ENCODE measurements around the gene TMIE.

The TMIE gene

GRCh38 chr3:46669191-46669999, 31.8 kb upstream of the TMIE start:
- no peak for DNase-seq

GRCh38 chr3:46670000-46670890, 30.9 kb upstream of the TMIE start:
- no peak for DNase-seq

- DNase-seq, result no peak
Measured at GRCh38 chr3:46670891-46671427, 30.2 kb upstream of the TMIE start.

- no peak for DNase-seq
Measured at GRCh38 chr3:46671541-46672348, 29.4 kb upstream of the TMIE start.

- DNase-seq, result no peak
Measured at GRCh38 chr3:46672349-46672695, 28.9 kb upstream of the TMIE start.

- no peak for DNase-seq
Measured at GRCh38 chr3:46673151-46674030, 27.8 kb upstream of the TMIE start.

GRCh38 chr3:46674031-46674845, 27.0 kb upstream of the TMIE start:
- DNase-seq, result no peak

- no peak for DNase-seq
Measured at GRCh38 chr3:46675426-46675825, 25.8 kb upstream of the TMIE start.

- DNase-seq, result no peak
Measured at GRCh38 chr3:46675843-46676567, 25.2 kb upstream of the TMIE start.

GRCh38 chr3:46676601-46677410, 24.4 kb upstream of the TMIE start:
- no peak for DNase-seq

GRCh38 chr3:46677411-46677726, 23.8 kb upstream of the TMIE start:
- DNase-seq, result no peak

- no peak for DNase-seq
Measured at GRCh38 chr3:46678280-46678679, 22.9 kb upstream of the TMIE start.

- no peak for DNase-seq
Measured at GRCh38 chr3:46679681-46680080, 21.5 kb upstream of the TMIE start.

- DNase-seq, result no peak
Measured at GRCh38 chr3:46680298-46680826, 20.8 kb upstream of the TMIE start.

- DNase-seq, result no peak
Measured at GRCh38 chr3:46681387-46681786, 19.8 kb upstream of the TMIE start.

- no peak for DNase-seq
Measured at GRCh38 chr3:46681856-46682540, 19.2 kb upstream of the TMIE start.

GRCh38 chr3:46682974-46683373, 18.2 kb upstream of the TMIE start:
- no peak for DNase-seq

GRCh38 chr3:46684891-46685290, 16.3 kb upstream of the TMIE start:
- DNase-seq, result no peak

GRCh38 chr3:46685446-46685845, 15.7 kb upstream of the TMIE start:
- DNase-seq, result no peak
